ENCODE data around the gene CORIN.

CORIN gene

GRCh38 chr4:47570816-47571215 lies 267.1 kb downstream of the CORIN start:
- H3K36me3 ChIP-seq (ENCODE audit: control insufficient read depth, low read length): peaks cover 65% of the 10 kb centered on the region
- no peaks in the 10 kb centered on the region for H3K79me2 ChIP-seq (ENCODE audit: control insufficient read depth, low read length)
- no peak overlapping the region for H3K4me3 ChIP-seq (ENCODE audit: low read length)
- H3K27ac ChIP-seq (ENCODE audit: low read depth, low read length): no peak overlapping the region
- TF ChIP-seq EZH2phosphoT487 (IDR thresholded peaks at IDR 0.05; ENCODE audit: borderline replicate concordance, low read length) (no peak), CTCF (IDR thresholded peaks at IDR 0.05; ENCODE audit: low read depth, low read length, poor library complexity, severe bottlenecking) (no peak)
- H3F3A ChIP-seq (ENCODE audit: control insufficient read depth, insufficient read depth): no peaks in the 10 kb centered on the region
- H3K4me2 ChIP-seq (ENCODE audit: low read length): no peak overlapping the region
- no peaks in the 10 kb centered on the region for H3K9me2 ChIP-seq (replicated peaks; ENCODE audit: control insufficient read depth, low read length)
- H3K4me1 ChIP-seq (ENCODE audit: control insufficient read depth, low read length): no peaks in the 10 kb centered on the region
- H4K20me1 ChIP-seq (ENCODE audit: control insufficient read depth, insufficient read depth, low read depth, low read length): no peaks in the 10 kb centered on the region
- H3K9me3 ChIP-seq (ENCODE audit: control insufficient read depth, insufficient read depth, low read length): no peaks in the 10 kb centered on the region
- H3K27me3 ChIP-seq (ENCODE audit: control insufficient read depth, low read length): no peaks in the 10 kb centered on the region

GRCh38 chr4:47567511-47567910 lies 270.4 kb downstream of the CORIN start:
- no peaks in the 10 kb centered on the region for H3K9me3 ChIP-seq (ENCODE audit: control insufficient read depth, insufficient read depth, low read length)
- H3K4me1 ChIP-seq (ENCODE audit: control insufficient read depth, low read length): no peaks in the 10 kb centered on the region
- peaks cover 49% of the 10 kb centered on the region for H3K36me3 ChIP-seq (ENCODE audit: control insufficient read depth, low read length)
- H4K20me1 ChIP-seq (ENCODE audit: control insufficient read depth, insufficient read depth, low read depth, low read length): no peaks in the 10 kb centered on the region
- no peaks in the 10 kb centered on the region for H3K79me2 ChIP-seq (ENCODE audit: control insufficient read depth, low read length)
- H3K9me2 ChIP-seq (replicated peaks; ENCODE audit: control insufficient read depth, low read length): no peaks in the 10 kb centered on the region
- H3K4me2 ChIP-seq (ENCODE audit: low read length): no peak overlapping the region
- H3F3A ChIP-seq (ENCODE audit: control insufficient read depth, insufficient read depth): no peaks in the 10 kb centered on the region
- no peak overlapping the region for H3K27ac ChIP-seq (ENCODE audit: low read depth, low read length)
- H3K4me3 ChIP-seq (ENCODE audit: low read length): no peak overlapping the region
- no peak for TF ChIP-seq EZH2phosphoT487 (IDR thresholded peaks at IDR 0.05; ENCODE audit: borderline replicate concordance, low read length)
- no peaks in the 10 kb centered on the region for H3K27me3 ChIP-seq (ENCODE audit: control insufficient read depth, low read length)

GRCh38 chr4:47566969-47567368 lies 270.9 kb downstream of the CORIN start:
- no peaks in the 10 kb centered on the region for H3F3A ChIP-seq (ENCODE audit: control insufficient read depth, insufficient read depth)
- H3K4me3 ChIP-seq (ENCODE audit: low read length): no peak overlapping the region
- no peaks in the 10 kb centered on the region for H3K4me1 ChIP-seq (ENCODE audit: control insufficient read depth, low read length)
- H3K9me3 ChIP-seq (ENCODE audit: control insufficient read depth, insufficient read depth, low read length): no peaks in the 10 kb centered on the region
- no peaks in the 10 kb centered on the region for H4K20me1 ChIP-seq (ENCODE audit: control insufficient read depth, insufficient read depth, low read depth, low read length)
- no peak overlapping the region for H3K27ac ChIP-seq (ENCODE audit: low read depth, low read length)
- peaks cover 44% of the 10 kb centered on the region for H3K36me3 ChIP-seq (ENCODE audit: control insufficient read depth, low read length)
- H3K4me2 ChIP-seq (ENCODE audit: low read length): no peak overlapping the region
- TF ChIP-seq CTCF (IDR thresholded peaks at IDR 0.05; ENCODE audit: low read depth, low read length, poor library complexity, severe bottlenecking): no peak
- no peak for TF ChIP-seq EZH2phosphoT487 (IDR thresholded peaks at IDR 0.05; ENCODE audit: borderline replicate concordance, low read length)
- H3K79me2 ChIP-seq (ENCODE audit: control insufficient read depth, low read length): no peaks in the 10 kb centered on the region
- H3K27me3 ChIP-seq (ENCODE audit: control insufficient read depth, low read length): no peaks in the 10 kb centered on the region
- no peaks in the 10 kb centered on the region for H3K9me2 ChIP-seq (replicated peaks; ENCODE audit: control insufficient read depth, low read length)

- TF ChIP-seq CTCF (IDR thresholded peaks at IDR 0.05; ENCODE audit: low read depth, low read length, poor library complexity, severe bottlenecking) (no peak), EZH2phosphoT487 (IDR thresholded peaks at IDR 0.05; ENCODE audit: borderline replicate concordance, low read length) (no peak)
- H4K20me1 ChIP-seq (ENCODE audit: control insufficient read depth, insufficient read depth, low read depth, low read length): no peaks in the 10 kb centered on the region
- peaks cover 40% of the 10 kb centered on the region for H3K36me3 ChIP-seq (ENCODE audit: control insufficient read depth, low read length)
- H3K4me1 ChIP-seq (ENCODE audit: control insufficient read depth, low read length): no peaks in the 10 kb centered on the region
- H3K4me2 ChIP-seq (ENCODE audit: low read length): no peak overlapping the region
- H3K79me2 ChIP-seq (ENCODE audit: control insufficient read depth, low read length): no peaks in the 10 kb centered on the region
- H3K4me3 ChIP-seq (ENCODE audit: low read length): no peak overlapping the region
- no peaks in the 10 kb centered on the region for H3K27me3 ChIP-seq (ENCODE audit: control insufficient read depth, low read length)
- H3F3A ChIP-seq (ENCODE audit: control insufficient read depth, insufficient read depth): no peaks in the 10 kb centered on the region
- H3K9me2 ChIP-seq (replicated peaks; ENCODE audit: control insufficient read depth, low read length): no peaks in the 10 kb centered on the region
- no peak overlapping the region for H3K27ac ChIP-seq (ENCODE audit: low read depth, low read length)
- H3K9me3 ChIP-seq (ENCODE audit: control insufficient read depth, insufficient read depth, low read length): no peaks in the 10 kb centered on the region
Observed at GRCh38 chr4:47566566-47566965, 271.3 kb downstream of the CORIN start.
